Large intestine (tissue), 3 donors: ENCODE data around the gene KHK. TPM values are rescaled to one million over a fixed set of nuclear protein-coding genes. Genes with fewer than 3 reads are reported as not detected.

ENCODE experiments used
- DNase-seq, 2 donors: peaks; one replicate each; pipeline versions ENCODE4 v3.0.0 to v3.0.0-alpha.2; 2013
- H3K27ac ChIP-seq: one replicate; pipeline ENCODE4 v1.5.1; 2013; ENCODE audit warnings: low read length
- H3K27me3 ChIP-seq: 2 replicates; pipeline ENCODE4 v1.6.1; 2013; ENCODE audit warnings: low read length; ENCODE audit not compliant: control insufficient read depth, insufficient read depth
- H3K36me3 ChIP-seq: 2 replicates; pipeline ENCODE4 v1.6.1; 2013; ENCODE audit warnings: low read length; ENCODE audit not compliant: control insufficient read depth, insufficient read depth
- H3K4me1 ChIP-seq: one replicate; pipeline ENCODE4 v1.6.1; 2013; ENCODE audit warnings: low read length; ENCODE audit not compliant: control insufficient read depth, insufficient read depth
- H3K4me3 ChIP-seq: one replicate; pipeline ENCODE4 v1.5.1; 2013; ENCODE audit warnings: low read length
- H3K9me3 ChIP-seq: one replicate; pipeline ENCODE4 v1.6.1; 2013; ENCODE audit warnings: mild to moderate bottlenecking, low read depth, low read length, moderate library complexity; ENCODE audit not compliant: control insufficient read depth
- WGBS: methylation state at CpG from one replicate; pipeline ENCODE4 v1.1.5; 2013; ENCODE audit warnings: low lambda C conversion rate; ENCODE audit not compliant: insufficient coverage; 5-methylcytosine and 5-hydroxymethylcytosine counted together
- polyA plus RNA-seq: library from polyadenylated mRNA; unstranded; fragments of 120-200 nt; gene quantifications from one replicate; pipeline ENCODE4 v1.2.1, GENCODE V29; 2013

The KHK gene
- polyA plus RNA-seq, 1 donor: 232 TPM

- Histone ChIP-seq H3K4me1 (peaks cover 18% of the 10 kb centered on the region), H3K36me3 (peaks cover 38% of the 10 kb centered on the region), H3K9me3 (no peaks in the 10 kb centered on the region), H3K27ac (peak overlapping the region; percentile 41), H3K4me3 (no peak overlapping the region), H3K27me3 (no peaks in the 10 kb centered on the region)
- DNase-seq: peak; percentile 44 to 70
- WGBS: no CpG with 5 or more reads among the region's 7 CpGs
These were observed 43.5 kb upstream of the KHK start for GRCh38 chr2:27042985-27043634.

DNA sequence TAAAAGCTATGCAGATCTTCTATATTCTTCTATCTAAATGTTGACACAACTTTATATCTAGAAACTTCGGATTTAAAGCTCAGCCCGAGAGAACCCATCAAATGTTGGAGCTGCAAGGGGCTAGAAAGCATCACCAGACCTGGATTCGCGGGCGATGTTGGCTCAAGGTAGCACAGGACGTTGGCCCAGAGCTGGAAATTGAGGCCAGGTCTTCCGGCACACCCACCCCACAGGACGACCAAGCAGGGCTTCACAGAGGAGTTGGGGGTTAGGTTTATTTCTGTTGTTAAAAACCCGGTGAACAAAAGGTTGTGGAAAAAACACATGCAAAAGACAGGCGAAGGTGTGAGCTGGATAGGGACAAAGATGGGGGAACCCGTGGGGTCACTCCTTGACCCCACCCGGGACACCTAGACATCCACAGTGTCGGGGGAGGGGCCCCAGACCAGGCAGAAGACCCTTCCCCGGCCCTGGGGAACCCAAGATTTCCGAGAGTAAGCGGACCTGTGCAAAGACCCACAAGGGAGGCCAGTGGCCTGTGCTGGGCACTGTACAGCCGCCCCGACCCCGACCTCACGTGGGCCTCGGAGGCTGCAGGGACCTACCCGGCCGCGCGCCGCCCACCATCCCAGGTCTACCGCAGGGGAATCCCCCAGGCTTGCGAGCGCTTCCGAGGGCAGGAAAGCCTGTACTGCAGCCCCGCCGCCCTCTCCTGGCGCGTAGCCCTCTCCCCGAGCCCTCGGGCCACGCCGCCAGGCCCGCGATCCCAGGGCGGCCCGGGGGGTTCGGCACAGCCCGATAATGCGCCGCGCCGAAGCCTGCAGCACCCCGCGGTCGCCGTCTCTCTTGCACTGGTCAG is 36.9 kb upstream of the KHK start:
- Histone ChIP-seq H3K4me1 (peaks cover 11% of the 10 kb centered on the region), H3K27ac (peak overlapping the region; percentile 91), H3K9me3 (no peaks in the 10 kb centered on the region), H3K27me3 (no peaks in the 10 kb centered on the region), H3K36me3 (peaks cover 15% of the 10 kb centered on the region), H3K4me3 (peak overlapping the region; percentile 74)
- DNase-seq: no peak
- WGBS: no CpG with 5 or more reads among the region's 52 CpGs

DNA sequence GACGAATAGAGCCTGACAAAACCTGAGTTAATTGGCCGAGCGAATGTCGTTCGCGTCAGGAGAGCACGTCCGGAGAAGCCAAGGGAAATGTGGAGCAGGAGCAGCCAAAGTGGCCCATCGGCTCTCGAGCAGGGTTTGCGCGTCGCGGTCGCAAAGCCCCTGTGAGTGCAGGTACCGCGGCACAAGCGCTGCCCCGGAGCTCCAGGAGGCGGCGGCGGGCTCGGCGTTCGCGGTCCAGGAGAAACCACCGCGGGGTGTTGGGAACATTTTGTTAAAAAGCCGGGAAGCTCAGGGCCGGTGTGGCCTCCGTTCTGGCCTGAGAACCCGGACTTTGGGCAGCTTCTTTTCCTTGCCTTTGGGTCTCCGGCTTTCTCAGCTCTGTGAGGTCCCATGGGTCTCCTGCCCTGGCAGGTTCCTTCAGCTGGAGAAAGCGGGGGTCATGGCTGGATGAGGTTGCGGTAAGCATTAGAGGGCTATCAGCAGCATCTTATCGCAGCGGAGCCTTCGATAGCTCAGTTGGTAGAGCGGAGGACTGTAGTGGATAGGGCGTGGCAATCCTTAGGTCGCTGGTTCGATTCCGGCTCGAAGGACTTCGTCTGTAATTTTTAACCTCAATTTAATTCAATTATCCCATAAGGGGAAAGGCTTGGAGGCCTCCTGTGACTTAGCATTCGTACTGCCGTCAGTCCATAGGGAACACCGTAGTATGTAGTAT is 36.1 kb upstream of the KHK start:
- peaks cover 11% of the 10 kb centered on the region for H3K4me1 ChIP-seq
- no peaks in the 10 kb centered on the region for H3K27me3 ChIP-seq
- H3K27ac ChIP-seq: peak overlapping the region; percentile 91
- DNase-seq: peak; percentile 93 to 94
- H3K9me3 ChIP-seq: no peaks in the 10 kb centered on the region
- H3K4me3 ChIP-seq: peak overlapping the region; percentile 74
- WGBS: 0% methylated on average over 1 of the region's 48 CpGs
- H3K36me3 ChIP-seq: peaks cover 23% of the 10 kb centered on the region

GRCh38 chr2:27050996-27051901 is 35.3 kb upstream of the KHK start, which contains the start of gene AGBL5:
AGBL5 (plus strand) TSS chr2:27051668; CDS start chr2:27052959, 1,291 bp downstream.
- no CpG with 5 or more reads among the region's 67 CpGs for WGBS
- peak within 1 kb of the TSS; percentile 91 for H3K27ac ChIP-seq
- no peaks in the 10 kb centered on the region for H3K9me3 ChIP-seq
- H3K4me1 ChIP-seq: peaks cover 11% of the 10 kb centered on the region
- peak; percentile 93 for DNase-seq
- peaks cover 29% of the 10 kb centered on the region for H3K36me3 ChIP-seq
- peak within 1 kb of the TSS; percentile 74 for H3K4me3 ChIP-seq
- no peaks in the 10 kb centered on the region for H3K27me3 ChIP-seq

DNA sequence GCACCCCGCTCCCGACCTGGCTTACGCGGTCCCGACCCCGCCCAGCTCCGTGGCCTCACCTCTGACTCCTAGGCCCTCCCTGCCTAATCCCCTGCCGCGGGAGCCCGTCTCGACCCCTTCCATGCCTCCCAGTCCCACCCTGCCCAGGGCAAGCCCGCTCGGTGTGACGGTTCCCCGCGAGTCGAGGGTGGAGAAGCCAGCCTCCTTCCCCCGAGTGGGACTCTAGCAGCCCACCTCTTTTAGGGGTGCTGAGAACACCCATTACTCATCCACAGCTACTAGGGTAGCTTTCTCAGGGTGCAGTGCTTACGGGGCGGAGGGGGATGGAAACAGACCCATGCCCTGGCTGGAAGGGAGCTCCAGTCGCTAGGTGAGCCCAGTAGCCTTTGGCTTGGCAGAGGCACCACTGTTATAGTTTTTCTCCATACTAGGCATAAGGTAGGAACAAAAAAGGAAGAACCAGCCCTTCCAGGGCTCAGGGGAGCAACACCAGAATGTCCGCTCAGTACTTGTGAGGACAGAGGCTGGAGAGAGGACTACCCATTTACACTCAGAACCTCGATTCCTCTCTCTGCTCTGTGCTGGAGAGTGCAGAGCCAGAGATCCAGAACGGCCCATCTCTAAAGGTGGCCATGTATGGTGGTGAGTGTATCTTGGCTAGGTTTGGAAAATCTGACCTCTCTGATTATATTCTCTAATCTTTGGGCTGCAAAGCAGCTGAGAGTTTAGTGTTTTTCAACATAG is 34.5 kb upstream of the KHK start:
- Histone ChIP-seq H3K36me3 (peaks cover 33% of the 10 kb centered on the region), H3K27ac (no peak overlapping the region), H3K9me3 (no peaks in the 10 kb centered on the region), H3K4me1 (peaks cover 11% of the 10 kb centered on the region), H3K4me3 (peak overlapping the region; percentile 74), H3K27me3 (no peaks in the 10 kb centered on the region)
- DNase-seq: no peak
- WGBS: no CpG with 5 or more reads among the region's 24 CpGs

DNA sequence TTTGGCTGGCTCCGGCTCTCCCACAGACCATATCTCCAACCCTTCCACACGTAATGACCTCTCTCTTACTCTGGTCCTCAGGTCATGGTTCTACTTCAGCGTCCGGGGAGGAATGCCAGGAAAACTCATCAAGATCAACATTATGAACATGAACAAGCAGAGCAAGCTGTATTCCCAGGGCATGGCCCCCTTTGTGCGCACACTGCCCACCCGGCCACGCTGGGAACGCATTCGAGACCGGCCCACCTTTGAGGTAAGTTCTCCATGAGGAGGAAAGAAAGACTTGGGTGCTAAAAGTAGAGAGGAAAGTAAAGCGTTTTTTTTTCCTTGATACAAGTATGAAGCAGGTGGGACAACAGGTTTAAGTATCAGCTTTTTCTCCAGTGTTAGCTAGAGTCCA is 33.3 kb upstream of the KHK start:
- 100% methylated on average over 1 of the region's 11 CpGs for WGBS
- Histone ChIP-seq H3K27ac (no peak overlapping the region), H3K27me3 (no peaks in the 10 kb centered on the region), H3K9me3 (no peaks in the 10 kb centered on the region), H3K4me3 (no peak overlapping the region), H3K36me3 (peaks cover 42% of the 10 kb centered on the region), H3K4me1 (peaks cover 11% of the 10 kb centered on the region)
- no peak for DNase-seq

- DNase-seq: no peak
- H3K27me3 ChIP-seq: no peaks in the 10 kb centered on the region
- peaks cover 45% of the 10 kb centered on the region for H3K36me3 ChIP-seq
- 80% methylated on average over 1 of the region's 8 CpGs for WGBS
- peaks cover 11% of the 10 kb centered on the region for H3K4me1 ChIP-seq
- no peaks in the 10 kb centered on the region for H3K9me3 ChIP-seq
- H3K27ac ChIP-seq: no peak overlapping the region
- H3K4me3 ChIP-seq: no peak overlapping the region
These were observed 32.8 kb upstream of the KHK start for GRCh38 chr2:27053776-27054175.

DNA sequence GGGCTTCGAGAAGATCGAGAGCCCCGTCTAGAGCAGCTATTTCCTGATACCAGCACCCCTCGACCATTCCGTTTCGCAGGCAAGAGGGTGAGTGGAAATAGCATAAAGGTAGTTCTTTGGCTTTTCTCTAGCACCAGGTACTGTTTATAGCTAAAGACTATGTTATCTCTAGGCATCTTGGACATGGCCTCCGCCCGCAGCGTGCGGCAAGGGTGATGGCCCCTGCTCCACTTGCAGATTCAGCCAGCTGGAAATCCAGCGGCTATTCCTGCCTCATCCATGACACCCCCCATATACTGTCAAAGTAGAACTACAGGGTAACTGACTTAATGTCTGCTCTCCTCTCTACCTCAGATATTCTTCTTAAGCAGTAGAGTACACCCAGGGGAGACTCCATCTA is 31.9 kb upstream of the KHK start:
- WGBS: no CpG with 5 or more reads among the region's 11 CpGs
- peaks cover 52% of the 10 kb centered on the region for H3K36me3 ChIP-seq
- H3K27me3 ChIP-seq: no peaks in the 10 kb centered on the region
- no peak for DNase-seq
- H3K27ac ChIP-seq: no peak overlapping the region
- H3K4me1 ChIP-seq: peaks cover 4% of the 10 kb centered on the region
- no peak overlapping the region for H3K4me3 ChIP-seq
- H3K9me3 ChIP-seq: no peaks in the 10 kb centered on the region

DNA sequence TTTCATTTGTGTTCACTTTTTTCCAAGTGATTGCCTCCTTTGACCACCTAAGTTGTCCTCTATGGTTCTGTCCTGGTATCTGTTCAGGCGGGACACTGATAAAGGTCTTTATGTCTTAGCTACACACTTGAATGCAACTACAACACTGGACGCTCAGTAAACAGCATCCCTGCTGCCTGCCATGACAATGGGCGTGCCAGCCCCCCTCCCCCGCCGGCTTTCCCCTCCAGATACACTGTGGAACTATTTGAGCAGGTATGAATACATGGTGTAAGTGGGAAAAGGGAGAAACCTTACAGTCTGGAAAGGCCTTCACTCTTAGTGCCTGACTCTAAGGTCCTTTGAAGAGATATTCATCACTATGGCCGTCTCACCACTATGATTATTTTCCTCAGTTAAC is 29.4 kb upstream of the KHK start:
- Histone ChIP-seq H3K4me3 (no peak overlapping the region), H3K9me3 (no peaks in the 10 kb centered on the region), H3K27me3 (no peaks in the 10 kb centered on the region), H3K27ac (no peak overlapping the region), H3K36me3 (peaks cover 56% of the 10 kb centered on the region), H3K4me1 (peaks cover 3% of the 10 kb centered on the region)
- DNase-seq: no peak
- WGBS: no CpG with 5 or more reads among the region's 6 CpGs
